Pons (tissue), 1 donor: Measurements from ENCODE around the gene SP6.

Source experiments
- DNase-seq: peaks from one replicate; pipeline ENCODE4 v3.0.0-alpha.2; 2016; ENCODE audit warnings: low spot score

Gene SP6

DNA sequence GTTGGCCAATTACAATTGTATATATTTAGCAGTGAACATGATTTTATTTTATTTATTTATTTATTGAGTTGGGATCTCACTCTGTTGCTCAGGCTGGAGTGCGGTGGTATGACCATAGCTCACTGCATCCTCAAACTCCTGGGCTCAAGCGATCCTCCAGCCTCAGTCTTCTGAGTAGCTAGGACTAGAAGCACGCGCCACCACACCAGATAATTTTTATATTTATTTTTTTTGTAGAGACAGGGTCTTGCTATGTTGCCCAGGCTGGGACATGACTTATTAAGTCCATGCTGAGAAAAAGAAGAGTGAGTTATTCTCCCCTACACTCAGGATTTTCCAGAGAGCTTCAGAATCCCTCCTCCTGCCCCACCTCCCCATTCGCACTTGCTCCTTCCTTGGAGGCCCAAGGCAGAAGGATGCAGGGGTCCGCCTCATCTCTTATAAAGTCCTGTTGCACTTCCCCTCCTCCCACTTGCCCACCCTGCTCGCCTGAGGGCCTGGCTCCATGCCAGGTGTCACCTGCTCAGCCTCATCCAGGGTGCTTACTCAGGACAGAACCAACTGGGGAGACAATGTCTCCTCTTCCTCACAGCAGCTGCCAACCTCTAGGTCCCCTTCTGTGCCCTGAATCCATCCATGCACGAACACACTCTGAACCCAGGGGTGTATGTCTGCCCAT lies 29.0 kb upstream of the SP6 start:
- no peak for DNase-seq

DNA sequence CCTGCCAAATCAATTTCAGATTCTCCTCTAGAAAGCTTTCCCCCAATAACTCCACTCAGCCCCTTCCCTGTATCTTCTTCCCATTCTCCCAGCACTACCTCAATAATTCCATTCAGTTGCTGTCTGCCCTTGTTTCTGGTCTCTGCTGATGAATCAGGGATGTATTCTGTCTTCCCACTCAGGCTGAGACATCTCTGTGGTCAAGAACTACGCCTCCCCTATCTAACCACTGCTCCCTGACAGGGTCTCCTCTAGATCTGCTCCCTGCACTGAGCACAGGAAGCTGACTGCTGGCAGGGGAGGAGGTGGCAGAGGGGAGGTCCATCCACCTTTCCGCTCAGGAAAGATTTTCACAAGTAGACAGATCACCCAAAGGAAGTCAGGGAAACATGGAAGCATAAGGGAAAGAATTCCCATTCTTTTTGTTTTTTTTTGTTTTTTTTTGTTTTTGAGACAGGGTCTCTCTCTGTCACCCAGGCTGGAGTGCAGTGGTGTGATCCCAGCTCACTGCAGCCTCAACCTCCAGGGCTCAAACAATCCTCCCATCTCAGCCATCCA lies 28.1 kb upstream of the SP6 start:
- DNase-seq = no peak

DNA sequence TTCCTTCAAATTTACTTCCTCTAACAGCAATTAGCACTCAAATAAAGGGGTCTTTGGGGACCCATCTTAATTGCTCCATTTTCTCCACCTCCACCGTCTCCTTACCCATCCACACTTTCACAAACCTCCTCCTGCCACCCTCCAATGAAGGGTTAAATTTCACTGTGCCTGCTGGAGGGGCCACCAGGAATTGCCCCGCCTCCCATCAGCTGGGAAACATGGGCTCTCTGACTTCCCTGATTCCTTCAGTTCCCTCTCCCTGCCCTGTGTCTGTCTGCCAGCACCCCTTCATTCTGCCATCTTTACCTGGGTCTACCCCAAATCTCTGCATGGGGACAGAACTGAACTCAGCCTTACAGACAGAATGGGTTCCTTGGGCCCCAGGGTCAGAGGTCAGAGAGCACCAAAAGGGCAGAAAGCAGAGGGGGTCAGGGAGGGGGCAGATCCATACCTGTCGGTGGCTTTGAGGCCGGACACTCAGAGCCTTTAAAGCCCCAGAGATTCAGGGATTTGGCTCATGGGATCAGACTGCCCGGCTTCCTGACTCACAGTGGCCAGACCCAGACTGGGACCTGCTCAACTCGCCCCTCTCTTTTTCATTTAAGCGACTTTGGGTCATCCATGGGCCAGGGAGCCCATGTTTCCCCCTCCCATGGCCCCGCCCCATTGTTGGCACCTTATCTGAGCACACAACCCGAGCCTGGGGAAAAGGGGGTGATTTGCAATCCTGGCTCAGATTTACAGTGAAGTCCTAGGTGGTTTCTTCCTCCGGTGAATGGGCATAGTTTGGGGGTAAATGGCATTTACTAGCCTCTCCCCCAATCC lies 27.5 kb upstream of the SP6 start:
- no peak for DNase-seq

GRCh38 chr17:47877368-47878034 lies 26.5 kb upstream of the SP6 start:
- no peak for DNase-seq

DNA sequence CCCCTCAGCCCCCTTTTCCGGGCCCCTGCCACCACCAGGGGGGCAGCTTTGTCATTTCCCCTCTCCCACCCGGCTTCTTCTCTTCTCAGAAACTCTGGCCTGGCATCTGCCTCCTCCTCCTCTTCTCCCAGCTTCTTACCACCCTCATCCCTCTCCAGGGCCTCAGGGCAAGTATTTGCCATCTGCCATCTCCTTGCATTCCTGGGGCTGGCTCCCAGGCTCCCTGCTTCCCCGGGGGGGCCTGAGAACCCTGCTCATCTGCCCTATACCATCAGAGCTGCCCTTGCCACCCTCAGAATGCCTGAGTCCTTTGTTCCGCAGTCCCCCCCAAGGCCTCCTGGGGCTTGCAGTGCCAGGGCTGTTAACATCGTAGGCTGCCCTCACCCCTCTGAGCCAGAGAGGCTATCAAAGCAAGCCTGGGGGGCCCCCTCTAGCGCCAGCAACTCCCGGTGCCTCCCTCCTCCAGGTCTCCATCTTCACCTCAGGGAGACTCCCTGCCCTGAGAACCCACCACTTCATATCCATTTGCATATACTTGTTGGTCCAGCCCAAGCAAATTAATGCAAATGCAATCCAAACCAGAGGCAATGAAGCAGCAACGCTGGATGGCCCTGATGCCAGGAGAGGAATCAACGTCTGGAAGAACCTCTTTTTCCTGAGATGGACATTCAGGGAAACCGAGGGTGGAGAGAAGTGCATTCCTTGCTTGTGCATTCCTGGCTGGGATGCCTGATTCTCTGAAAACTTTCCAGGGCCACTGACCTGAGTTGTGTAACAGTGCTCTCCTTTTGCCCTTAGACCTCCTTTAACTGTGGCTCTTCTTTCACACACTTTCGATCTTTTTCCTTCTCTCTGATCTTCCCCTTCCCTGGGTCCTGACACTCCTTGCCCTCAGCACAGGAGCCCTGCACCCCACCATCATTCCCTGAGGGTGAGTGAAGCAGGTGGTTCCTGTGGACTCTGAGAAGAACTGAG lies 24.3 kb upstream of the SP6 start:
- no peak for DNase-seq

DNA sequence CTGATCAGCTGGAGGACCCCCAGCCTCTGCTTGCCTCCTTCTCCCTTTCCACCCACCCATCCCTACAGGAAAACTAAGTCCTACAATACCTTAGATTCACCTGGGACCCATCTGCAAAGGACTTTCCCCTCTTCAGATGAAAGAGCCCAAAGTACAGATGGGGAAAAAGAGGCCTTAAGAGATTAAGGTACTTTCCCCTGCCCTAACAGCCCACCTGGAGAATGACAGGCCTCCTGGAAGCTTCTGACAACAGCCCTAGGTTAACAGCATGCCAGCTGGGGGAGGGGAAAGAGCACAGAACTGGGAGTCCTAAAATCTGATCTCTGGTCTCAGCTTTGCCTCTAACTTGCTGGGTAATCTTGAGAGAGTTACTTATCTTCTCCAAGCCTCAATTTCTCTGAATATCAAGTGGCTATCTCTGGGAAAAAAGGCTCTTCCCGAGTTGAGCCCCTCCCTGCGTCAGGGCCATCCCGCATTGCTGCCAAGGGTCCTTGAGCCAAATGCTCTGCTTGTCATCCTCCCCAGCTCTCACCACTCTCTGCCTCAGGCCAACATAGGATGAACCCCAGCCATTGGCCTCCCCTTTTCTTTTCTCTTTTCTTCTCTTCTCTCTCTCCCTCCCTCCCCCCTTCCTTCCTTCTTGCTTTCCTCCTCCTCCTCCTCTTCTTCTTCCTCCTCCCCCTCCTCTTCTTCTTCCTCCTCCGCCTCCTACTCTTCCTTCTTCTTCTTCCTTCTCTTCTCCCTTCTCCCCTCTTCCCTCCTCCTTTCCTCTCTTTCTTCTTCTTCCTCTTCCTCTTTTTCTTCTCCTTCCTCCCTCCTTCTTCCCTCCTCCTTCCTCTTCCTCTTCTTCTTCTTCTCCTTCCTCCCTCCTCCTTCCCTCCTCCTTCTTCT lies 22.5 kb upstream of the SP6 start:
- no peak for DNase-seq

DNA sequence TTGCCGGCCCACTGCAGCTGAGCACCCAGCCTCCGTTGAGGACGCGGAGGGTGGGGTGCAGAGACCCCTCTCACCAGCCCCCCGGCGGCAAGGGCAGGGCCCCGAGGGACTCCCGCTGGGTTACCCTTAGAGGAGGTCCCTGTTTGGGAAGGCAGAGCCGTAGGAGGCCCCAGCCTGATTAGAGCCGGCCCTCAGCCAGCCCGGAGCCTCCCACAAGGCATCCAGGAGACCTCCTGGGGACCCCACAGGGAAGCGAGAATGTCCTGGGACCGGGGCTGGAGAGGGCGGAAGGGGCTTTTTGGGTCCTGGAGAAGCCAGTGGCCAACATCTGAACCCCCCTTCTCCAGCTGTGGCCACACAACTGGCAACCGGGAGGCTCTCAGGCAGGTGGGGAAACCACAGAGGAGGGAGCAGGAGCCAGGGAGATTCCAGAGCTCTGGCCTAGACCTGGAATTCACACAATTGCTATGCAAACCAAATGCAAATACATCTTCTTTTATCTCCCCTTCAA lies 21.7 kb upstream of the SP6 start:
- no peak for DNase-seq

DNA sequence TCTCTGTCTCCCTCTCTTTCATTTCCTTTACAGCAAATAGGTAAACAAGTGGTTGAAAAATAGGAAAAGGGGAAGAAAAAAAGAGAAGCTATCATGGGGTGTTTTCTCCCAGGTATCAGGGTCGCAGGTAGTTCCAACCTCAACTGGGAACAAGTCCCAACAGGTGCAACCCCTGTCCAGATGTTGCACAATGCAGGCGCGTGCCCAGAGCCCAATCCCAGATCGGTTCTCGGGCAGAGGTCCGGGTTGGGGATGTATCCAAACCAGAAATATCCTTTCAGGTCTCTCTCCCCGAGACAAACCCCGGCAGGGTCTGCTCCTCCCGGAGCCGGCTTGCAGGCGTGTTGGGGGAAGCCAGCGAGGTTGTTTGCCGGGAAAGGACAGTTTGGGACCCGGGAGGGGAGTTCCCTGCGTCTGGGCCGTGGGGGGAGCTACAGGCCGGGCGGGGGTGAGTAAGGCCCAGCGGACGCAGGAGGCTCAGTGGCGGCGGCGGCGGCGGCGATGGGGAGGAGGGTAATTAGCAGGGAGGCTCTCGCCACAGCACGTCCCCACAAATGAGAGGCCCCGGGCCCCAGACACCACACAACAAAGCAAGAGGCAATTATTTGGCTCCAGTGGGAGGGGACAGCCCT lies 21.2 kb upstream of the SP6 start:
- no peak for DNase-seq

GRCh38 chr17:47871048-47871447 lies 20.1 kb upstream of the SP6 start:
- DNase-seq = no peak

DNA sequence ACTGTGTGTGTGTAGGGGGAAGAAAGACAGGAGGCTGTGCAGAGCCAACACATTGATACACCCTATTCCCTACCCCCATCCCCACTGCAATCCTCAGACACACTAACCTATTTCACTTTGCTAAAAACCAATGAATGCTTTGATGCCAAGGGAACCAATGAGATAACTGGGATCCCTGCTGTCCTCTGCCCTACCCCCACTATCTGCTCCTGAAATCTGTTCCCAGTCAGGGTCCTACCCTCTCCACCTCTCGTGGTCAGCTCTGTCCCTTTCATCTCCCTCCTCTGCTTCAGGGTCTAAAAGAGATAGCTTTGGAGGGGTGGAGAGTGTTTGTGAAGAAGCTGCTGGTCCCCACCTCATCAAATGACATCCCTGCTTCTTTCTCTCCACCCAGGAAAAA lies 19.1 kb upstream of the SP6 start:
- no peak for DNase-seq

DNA sequence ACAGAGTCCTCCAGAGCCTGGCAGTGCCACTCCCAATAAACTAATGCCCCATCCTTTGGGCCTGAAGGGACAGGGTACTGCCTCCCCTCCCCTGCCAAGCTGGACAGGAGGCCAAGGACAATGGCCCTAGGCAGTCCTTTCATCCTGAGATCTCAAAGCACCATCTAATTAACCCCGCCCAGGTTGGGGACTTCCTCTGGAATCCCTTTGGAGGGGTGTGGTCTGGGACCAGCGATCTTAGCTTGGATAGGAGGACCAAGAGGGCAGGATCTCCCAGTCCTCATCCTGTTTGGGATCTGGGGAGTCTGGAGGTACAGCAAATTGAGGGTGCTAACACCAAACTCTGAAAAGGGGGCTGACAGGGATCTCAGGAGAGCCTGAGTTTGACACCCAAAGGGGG lies 18.2 kb upstream of the SP6 start:
- DNase-seq = no peak

GRCh38 chr17:47867813-47868533 lies 17.0 kb upstream of the SP6 start:
- DNase-seq = no peak

DNA sequence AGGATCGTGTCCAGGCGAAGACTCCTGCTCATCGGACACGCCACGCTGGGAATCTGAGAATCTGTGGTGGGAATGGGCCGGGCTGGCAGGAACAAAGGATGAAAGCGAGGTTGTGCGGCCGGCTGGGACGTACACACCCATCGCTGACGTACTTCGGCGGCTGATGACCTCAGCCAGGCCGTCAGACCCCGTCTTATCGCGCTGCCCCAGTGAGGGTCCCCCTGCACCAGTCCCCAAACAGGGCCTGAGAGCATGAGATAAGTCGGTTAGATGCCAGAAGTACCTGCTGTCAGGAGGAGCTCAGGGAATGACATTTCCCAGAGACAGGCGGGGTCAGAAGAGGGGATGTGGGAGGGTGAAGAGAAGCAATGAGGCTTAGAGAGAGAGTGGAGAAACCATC lies 16.0 kb upstream of the SP6 start:
- no peak for DNase-seq

GRCh38 chr17:47864791-47865216 lies 13.8 kb upstream of the SP6 start:
- no peak for DNase-seq

DNA sequence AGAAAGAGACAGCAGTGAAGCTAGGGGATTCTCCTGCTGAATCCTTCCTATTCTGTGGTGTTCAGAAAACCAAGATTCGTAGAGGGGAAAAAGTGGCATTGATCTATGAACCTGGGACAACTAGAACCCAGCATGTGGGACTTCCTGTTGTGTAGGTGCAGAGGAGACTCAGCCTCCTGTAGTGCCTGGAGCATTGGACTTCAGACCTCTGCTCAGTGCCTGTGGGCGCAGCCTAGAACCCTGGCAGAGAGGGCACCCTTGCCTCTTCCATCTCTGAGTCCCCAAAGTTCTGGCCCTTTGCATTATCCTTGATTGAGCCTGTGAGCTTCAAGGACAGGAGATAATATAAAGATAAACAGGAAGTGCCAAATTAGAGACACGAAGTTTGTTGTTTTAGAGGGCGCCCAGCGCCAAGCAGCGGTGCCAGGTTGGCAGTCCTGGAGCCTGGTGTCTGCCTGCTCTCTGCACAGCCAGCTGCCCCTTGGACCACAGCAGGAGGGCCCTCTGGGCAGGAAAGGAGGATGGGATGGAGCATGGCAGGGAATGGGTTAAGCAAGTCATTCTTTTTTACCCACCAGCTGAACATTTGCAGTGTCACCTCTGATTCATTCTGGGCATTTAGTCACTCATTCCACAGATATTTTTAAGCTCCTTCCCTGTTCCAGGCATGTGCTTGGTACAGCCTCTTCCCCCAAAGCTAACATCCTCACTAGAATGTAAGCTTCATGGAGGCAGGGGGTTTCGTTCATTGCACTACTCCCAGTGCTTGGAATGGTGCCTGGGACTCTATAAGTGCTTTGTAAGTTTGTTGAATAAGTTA lies 11.9 kb upstream of the SP6 start:
- DNase-seq = no peak

DNA sequence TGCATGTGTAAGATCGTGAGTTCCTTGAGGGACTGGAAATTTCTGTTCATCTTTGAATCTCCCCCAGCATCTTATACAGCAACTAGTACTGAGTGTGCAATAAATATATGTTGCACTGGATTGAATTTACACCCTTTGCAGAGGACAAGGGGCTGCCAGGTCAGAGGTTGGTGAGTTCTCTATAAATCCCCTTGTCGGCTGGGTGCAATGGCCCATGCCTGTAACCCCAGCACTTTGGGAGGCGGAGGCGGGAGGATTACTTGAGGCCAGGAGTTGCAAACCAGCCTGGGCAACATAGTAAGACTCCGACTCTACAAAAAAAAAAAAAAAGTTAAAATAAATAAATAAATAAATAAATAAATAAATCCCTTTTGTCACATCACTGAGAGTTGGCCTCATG lies 9.4 kb upstream of the SP6 start:
- no peak for DNase-seq

GRCh38 chr17:47857551-47858455 lies 6.8 kb upstream of the SP6 start:
- DNase-seq = no peak
